IMR-90 (cell line): Measurements from ENCODE around the gene ZDHHC8. TPM values are rescaled to one million over a fixed set of nuclear protein-coding genes. Genes with fewer than 3 reads are reported as not detected.

Source experiments
- ATAC-seq: fragments of 200-7000 bp; cut with Tn5 transposase; 2 replicates; pipeline ENCODE4 v1.9.1; 2020; ENCODE audit warnings: low read depth, mild to moderate bottlenecking, moderate library complexity
- BruUV-seq: library from RNA; stranded (reverse); fragments of 400-500 nt; replicated peaks from 2 replicates; lab custom pipeline; 2021; lab: Mats Ljungman, UMichigan
- CTCF ChIA-PET: fragments of 300-600 bp; formaldehyde crosslinking; extraction: SDS; loops from one replicate; lab custom pipeline; 2021; ENCODE audit warnings: antibody characterized with exemption; lab: Yijun Ruan, JAX
- POLR2A ChIA-PET: fragments of 300-600 bp; sonication (Branson Sonifier 250); formaldehyde crosslinking; loops from one replicate; lab custom pipeline; 2022; ENCODE audit warnings: antibody characterized with exemption; ENCODE audit not compliant: unreplicated experiment; lab: Charles Lee
- DNase-seq: peaks from one replicate; pipeline ENCODE4 v3.0.0; 2013
- H2AFZ ChIP-seq: replicated peaks from 2 replicates; pipeline ENCODE3; 2013; ENCODE audit warnings: low read length, mild to moderate bottlenecking; ENCODE audit not compliant: poor library complexity
- H2AK5ac ChIP-seq: 2 replicates; pipeline ENCODE4 v1.6.1; 2013; ENCODE audit warnings: low read depth, low read length, inconsistent platforms
- H2AK9ac ChIP-seq: replicated peaks from 2 replicates; pipeline ENCODE3; 2013; ENCODE audit warnings: mild to moderate bottlenecking, low read depth, low read length, moderate library complexity; ENCODE audit not compliant: poor library complexity
- H2BK120ac ChIP-seq: 2 replicates; pipeline ENCODE4 v1.6.1; 2013; ENCODE audit warnings: low read depth, low read length, inconsistent platforms
- H2BK15ac ChIP-seq: 3 replicates; pipeline ENCODE4 v1.6.1; 2013; ENCODE audit warnings: low read depth, low read length, inconsistent platforms
- H2BK20ac ChIP-seq: 2 replicates; pipeline ENCODE4 v1.6.1; 2013; ENCODE audit warnings: low read depth, mild to moderate bottlenecking, inconsistent platforms, low read length, moderate library complexity
- H2BK5ac ChIP-seq: 2 replicates; pipeline ENCODE4 v1.6.1; 2013; ENCODE audit warnings: mild to moderate bottlenecking, low read depth, low read length, inconsistent platforms; ENCODE audit not compliant: poor library complexity, severe bottlenecking
- H3K14ac ChIP-seq: replicated peaks from 2 replicates; pipeline ENCODE4 v1.6.1; 2013; ENCODE audit warnings: low read depth, low read length, inconsistent platforms
- H3K18ac ChIP-seq: 2 replicates; pipeline ENCODE4 v1.6.1; 2013; ENCODE audit warnings: low read depth, low read length, control low read depth
- H3K23ac ChIP-seq: 2 replicates; pipeline ENCODE4 v1.6.1; 2013; ENCODE audit warnings: low read depth, low read length, inconsistent platforms
- H3K27ac ChIP-seq: 2 replicates; pipeline ENCODE4 v1.5.1; 2013; ENCODE audit warnings: mild to moderate bottlenecking, control low read depth, low read length; ENCODE audit not compliant: insufficient read depth
- H3K27me3 ChIP-seq: 2 replicates; pipeline ENCODE4 v1.6.1; 2013; ENCODE audit warnings: low read length; ENCODE audit not compliant: control insufficient read depth, insufficient read depth
- H3K36me3 ChIP-seq: 2 replicates; pipeline ENCODE4 v1.6.1; 2013; ENCODE audit warnings: low read length, mixed read lengths; ENCODE audit not compliant: control insufficient read depth, insufficient read depth
- H3K4ac ChIP-seq: 2 replicates; pipeline ENCODE4 v1.6.1; 2013; ENCODE audit warnings: low read depth, low read length, inconsistent platforms
- H3K4me1 ChIP-seq: 2 replicates; pipeline ENCODE4 v1.6.1; 2013; ENCODE audit warnings: low read length, mixed read lengths; ENCODE audit not compliant: control insufficient read depth, insufficient read depth
- H3K4me2 ChIP-seq: 2 replicates; pipeline ENCODE4 v1.6.1; 2013; ENCODE audit warnings: low read depth, mild to moderate bottlenecking, control low read depth, low read length, moderate library complexity
- H3K4me3 ChIP-seq: 2 replicates; pipeline ENCODE4 v1.5.1; 2013; ENCODE audit warnings: low read depth, mild to moderate bottlenecking, control low read depth, low read length, moderate library complexity; ENCODE audit not compliant: insufficient read depth
- H3K56ac ChIP-seq: 2 replicates; pipeline ENCODE4 v1.6.1; 2013; ENCODE audit warnings: low read length, inconsistent platforms; ENCODE audit not compliant: insufficient read depth; ENCODE audit errors: extremely low read depth
- H3K79me1 ChIP-seq, 2 experiments: 2 replicates each; pipeline ENCODE4 v1.6.1; 2013; ENCODE audit warnings: low read length in 2 of 2, inconsistent platforms in 1 of 2, low read depth in 1 of 2
- H3K9ac ChIP-seq: 2 replicates; pipeline ENCODE4 v1.6.1; 2013; ENCODE audit warnings: low read depth, low read length, control low read depth
- H3K9me1 ChIP-seq: 2 replicates; pipeline ENCODE4 v1.6.1; 2013; ENCODE audit warnings: low read length, inconsistent platforms; ENCODE audit not compliant: insufficient read depth
- H3K9me3 ChIP-seq: 2 replicates; pipeline ENCODE4 v1.6.1; 2013; ENCODE audit warnings: low read length; ENCODE audit not compliant: control insufficient read depth, insufficient read depth
- H4K20me1 ChIP-seq: 2 replicates; pipeline ENCODE4 v1.6.1; 2013; ENCODE audit warnings: low read length, inconsistent platforms; ENCODE audit not compliant: insufficient read depth
- H4K5ac ChIP-seq: 2 replicates; pipeline ENCODE4 v1.6.1; 2013; ENCODE audit warnings: mild to moderate bottlenecking, low read depth, low read length, control low read depth
- H4K8ac ChIP-seq, 2 experiments: 2 replicates each; pipeline ENCODE4 v1.6.1; 2013; ENCODE audit warnings: low read depth in 2 of 2, low read length in 2 of 2, control low read depth in 1 of 2, inconsistent platforms in 1 of 2
- H4K91ac ChIP-seq: 2 replicates; pipeline ENCODE4 v1.6.1; 2013; ENCODE audit warnings: low read depth, low read length, inconsistent platforms; ENCODE audit not compliant: insufficient read depth
- BHLHE40 ChIP-seq: fragments of 150-350 bp; IDR thresholded peaks from 2 replicates; pipeline ENCODE4 v1.6.1; 2016; ENCODE audit warnings: mild to moderate bottlenecking, low read depth, low read length
- CEBPB ChIP-seq: IDR thresholded peaks from 2 replicates; pipeline ENCODE4 v1.6.1; 2012; ENCODE audit warnings: low read depth, low read length, improper control_type of control experiment
- CTCF ChIP-seq: conservative IDR thresholded peaks from 2 replicates; pipeline ENCODE4 v1.5.1; 2012; ENCODE audit warnings: mild to moderate bottlenecking, low read depth, low read length, improper control_type of control experiment
- ELK1 ChIP-seq: fragments of 150-350 bp; IDR thresholded peaks from 2 replicates; pipeline ENCODE4 v1.6.1; 2016; ENCODE audit warnings: low read depth, mild to moderate bottlenecking, low read length, moderate library complexity, borderline replicate concordance
- MAFK ChIP-seq: IDR thresholded peaks from 2 replicates; pipeline ENCODE4 v1.6.1; 2012; ENCODE audit warnings: low read depth, low read length, improper control_type of control experiment
- MXI1 ChIP-seq: IDR thresholded peaks from 2 replicates; pipeline ENCODE4 v1.6.1; 2012; ENCODE audit warnings: low read depth, mild to moderate bottlenecking, low read length, moderate library complexity, borderline replicate concordance
- NFE2L2 ChIP-seq: fragments of 150-350 bp; IDR thresholded peaks from 2 replicates; pipeline ENCODE4 v1.6.1; 2016; ENCODE audit warnings: low read depth, mild to moderate bottlenecking, low read length
- RAD21 ChIP-seq: IDR thresholded peaks from 2 replicates; pipeline ENCODE4 v1.6.1; 2012; ENCODE audit warnings: low read length, improper control_type of control experiment
- RCOR1 ChIP-seq: IDR thresholded peaks from 2 replicates; pipeline ENCODE4 v1.6.1; 2012; ENCODE audit warnings: mild to moderate bottlenecking, low read length, improper control_type of control experiment; ENCODE audit not compliant: insufficient replicate concordance
- RFX5 ChIP-seq: IDR thresholded peaks from 2 replicates; pipeline ENCODE4 v1.8.0; 2012; ENCODE audit warnings: low read depth, mild to moderate bottlenecking, low read length, moderate library complexity
- SMC3 ChIP-seq: fragments of 150-350 bp; IDR thresholded peaks from 2 replicates; pipeline ENCODE4 v1.6.1; 2016; ENCODE audit warnings: low read depth, mild to moderate bottlenecking, antibody characterized with exemption, low read length, moderate library complexity
- USF2 ChIP-seq: fragments of 150-350 bp; IDR thresholded peaks from 2 replicates; pipeline ENCODE4 v1.6.1; 2017; ENCODE audit warnings: mild to moderate bottlenecking, antibody characterized with exemption, low read length, low read depth
- WGBS, 2 experiments: methylation state at CpG; one replicate each; pipeline versions ENCODE4 v1.1.5 to v1.1.7; 2013; ENCODE audit warnings: missing lambda C conversion rate in 2 of 2; ENCODE audit not compliant: insufficient read length in 1 of 2; ENCODE audit errors: extremely low coverage in 2 of 2; 5-methylcytosine and 5-hydroxymethylcytosine counted together
- dilution Hi-C: fragments of 300-500 bp; cut with HindIII; formaldehyde crosslinking; loops from one replicate; pipeline ENCODE4 v1.14.3; 2018; ENCODE audit warnings: low sequenced_read_pairs; ENCODE audit not compliant: unreplicated experiment
- in situ Hi-C: fragments of 300-500 bp; cut with MboI; formaldehyde crosslinking; loops from 3 replicates; pipeline ENCODE4 v1.14.3; 2019; ENCODE audit warnings: low sequenced_read_pairs, inconsistent platforms, mixed read lengths
- intact Hi-C: fragments of 100-400 bp; cut with micrococcal nuclease; formaldehyde crosslinking; loops from 2 replicates; pipeline ENCODE4 v1.10.0; 2022
- polyA plus RNA-seq, 3 experiments: library from polyadenylated mRNA; depleted of rRNA; stranded (reverse); fragments of >200 nt; gene quantifications; 2 replicates each; pipeline ENCODE4 v1.2.3, GENCODE V29; 2012; ENCODE audit warnings: low replicate concordance in 1 of 3
- total RNA-seq: library from RNA; depleted of rRNA; stranded (reverse); fragments of >200 nt; gene quantifications from 2 replicates; pipeline ENCODE4 v1.2.3, GENCODE V29; 2012

The ZDHHC8 gene
- total and polyA plus RNA-seq, 2 of the 4 experiments (the other 2 are of a cell fraction) = 2.5 to 72.6 TPM

- CTCF ChIA-PET = no interaction called here
- H3K4me3 ChIP-seq = no peak overlapping the region
- H2BK15ac ChIP-seq = no peak overlapping the region
- no peak overlapping the region for H2BK5ac ChIP-seq
- H2AK5ac ChIP-seq = no peak overlapping the region
- no peak overlapping the region for H4K91ac ChIP-seq
- H3K18ac ChIP-seq = no peak overlapping the region
- H3K14ac ChIP-seq = no peak overlapping the region
- no peaks in the 10 kb centered on the region for H3K4me1 ChIP-seq
- no peak for DNase-seq
- no peak overlapping the region for H3K27ac ChIP-seq
- no peak overlapping the region for H3K4ac ChIP-seq
- no peak overlapping the region for H4K5ac ChIP-seq
- H4K8ac ChIP-seq = no peak overlapping the region
- ATAC-seq = no peak
- no peak overlapping the region for H3K4me2 ChIP-seq
- H2BK20ac ChIP-seq = no peak overlapping the region
- in situ Hi-C loops = no loop called here
- intact Hi-C loops = no loop called here
- no peaks in the 10 kb centered on the region for H3K9me3 ChIP-seq
- H4K20me1 ChIP-seq = peaks cover 31% of the 10 kb centered on the region
- no peak overlapping the region for H3K56ac ChIP-seq
- no TSS peak for BruUV-seq
- peaks cover 56% of the 10 kb centered on the region for H3K36me3 ChIP-seq
- peaks cover 24 to 73% of the 10 kb centered on the region in 2 experiments for H3K79me1 ChIP-seq
- dilution Hi-C loops = no loop called here
- TF ChIP-seq USF2 = no peak
- no peak for TF ChIP-seq ELK1
- no peak for TF ChIP-seq SMC3
- no peak for TF ChIP-seq MAFK
- TF ChIP-seq MXI1 = no peak
- no peak for TF ChIP-seq CTCF
- TF ChIP-seq RFX5 = no peak
- no peak for TF ChIP-seq BHLHE40
- TF ChIP-seq RCOR1 = no peak
- no peak for TF ChIP-seq RAD21
- TF ChIP-seq NFE2L2 = no peak
- TF ChIP-seq CEBPB = no peak
- H3K9ac ChIP-seq = no peak overlapping the region
- no peak overlapping the region for H2AFZ ChIP-seq
- WGBS, 2 experiments = no CpG with 5 or more reads among the region's 8 CpGs
- no peaks in the 10 kb centered on the region for H3K9me1 ChIP-seq
- no peak overlapping the region for H2BK120ac ChIP-seq
- POLR2A ChIA-PET = no interaction called here
- no peaks in the 10 kb centered on the region for H3K27me3 ChIP-seq
- H2AK9ac ChIP-seq = no peak overlapping the region
- no peak overlapping the region for H3K23ac ChIP-seq
Measured at GRCh38 chr22:20101638-20102037, 30.0 kb upstream of the ZDHHC8 start.
